Stimulated activated CD4-positive, alpha-beta T cell treated with anti-CD3 and anti-CD28 coated beads, Interleukin-1b, Interleukin-23, amount 100 ng/mL, for 1 hour (primary cell): Measurements from ENCODE around the gene L2HGDH.
"Not testable (repeated sequence)": the region's sequence is repeated elsewhere in the genome, so short reads cannot be mapped to it uniquely, and the experiment has no call there.

ENCODE experiments used
- DNase-seq, 2 donors: peaks; one replicate each; pipeline ENCODE4 v3.0.0-alpha.2; 2020; ENCODE audit warnings: low read depth in 2 of 2

Gene L2HGDH

DNA sequence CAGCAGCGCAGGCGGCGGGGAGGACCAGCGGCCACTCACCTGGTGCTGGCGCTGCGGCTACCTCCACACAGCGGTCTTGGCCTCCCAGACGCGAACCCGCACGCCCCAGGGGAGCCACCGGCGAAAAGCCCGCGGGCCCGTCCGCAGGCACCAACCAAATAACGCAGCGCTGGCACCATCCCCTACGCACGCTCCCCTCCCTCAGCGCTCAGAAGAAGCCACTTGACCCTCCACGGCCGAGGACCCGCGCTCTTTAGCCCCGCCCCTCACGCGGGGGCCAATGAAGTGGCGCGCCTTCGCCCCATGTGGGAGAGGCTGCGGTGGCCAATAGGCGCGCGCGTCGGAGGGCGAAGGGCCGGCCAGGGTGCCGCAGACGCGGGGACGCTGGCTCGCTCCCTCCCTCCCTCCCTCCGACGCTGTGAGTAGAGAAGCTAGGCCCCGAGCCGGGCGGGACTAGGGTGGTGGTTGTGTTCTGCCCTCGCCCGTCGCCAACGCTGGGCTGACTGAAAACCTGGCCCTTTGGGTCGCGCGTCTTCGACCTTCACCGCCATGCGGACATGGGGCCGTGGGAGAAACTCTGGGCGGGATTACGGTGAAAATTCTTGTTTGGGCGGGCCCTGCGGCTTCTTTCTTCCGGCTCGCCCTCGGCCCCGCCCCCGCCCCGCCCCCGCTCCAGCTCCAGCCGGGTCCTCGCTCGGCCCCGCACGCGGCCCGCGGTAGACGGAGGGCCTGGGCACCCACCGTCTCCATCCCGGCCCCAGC lies at the start of gene L2HGDH, which contains the start of gene DMAC2L:
Gene L2HGDH (minus strand): TSS at position 258 of the 762 bp plus-strand sequence. CDS start 79 bp downstream, at position 179.
Gene DMAC2L (plus strand): TSS at position 353 of the 762 bp plus-strand sequence. CDS start 9,164 bp downstream, outside the sequence.
- peak; percentile 58 to 84 for DNase-seq

DNA sequence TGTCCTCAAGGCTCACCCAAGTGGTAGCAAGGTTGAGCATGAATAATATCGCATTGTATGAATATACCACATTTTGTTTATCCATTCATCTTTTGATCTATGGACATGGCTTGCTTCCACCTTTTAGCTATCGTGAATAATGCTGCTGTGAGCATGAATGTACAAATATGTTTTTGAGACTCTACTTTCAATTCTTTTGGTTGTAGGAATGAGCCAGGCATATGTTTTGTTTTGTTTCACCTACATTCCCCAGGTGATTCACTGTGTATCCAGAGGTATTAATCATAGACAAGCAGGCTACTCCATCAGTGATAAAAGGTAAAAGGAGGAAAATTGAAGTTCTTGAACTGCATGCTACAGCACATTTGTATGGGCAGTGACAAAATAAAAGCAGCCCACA lies 48.8 kb upstream of the L2HGDH start:
- no peak for DNase-seq

DNA sequence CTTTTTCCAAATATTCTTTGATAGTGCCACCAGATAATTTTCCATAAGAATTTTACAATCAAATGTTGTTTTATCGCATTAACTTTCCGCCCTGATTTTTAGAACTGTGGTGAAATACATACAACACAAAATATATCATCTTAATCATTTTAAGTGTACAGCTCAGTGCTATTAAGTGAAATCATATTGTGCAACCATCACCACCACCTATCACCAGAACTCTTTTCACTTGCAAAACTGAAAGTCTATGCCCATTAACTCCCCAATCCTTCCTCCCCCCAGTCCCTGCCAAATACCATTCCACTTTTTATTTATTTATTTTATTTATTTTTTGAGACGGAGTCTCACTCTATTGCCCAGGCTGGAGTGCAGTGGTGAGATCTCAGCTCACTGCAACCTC lies 48.1 kb upstream of the L2HGDH start:
- no peak for DNase-seq

DNA sequence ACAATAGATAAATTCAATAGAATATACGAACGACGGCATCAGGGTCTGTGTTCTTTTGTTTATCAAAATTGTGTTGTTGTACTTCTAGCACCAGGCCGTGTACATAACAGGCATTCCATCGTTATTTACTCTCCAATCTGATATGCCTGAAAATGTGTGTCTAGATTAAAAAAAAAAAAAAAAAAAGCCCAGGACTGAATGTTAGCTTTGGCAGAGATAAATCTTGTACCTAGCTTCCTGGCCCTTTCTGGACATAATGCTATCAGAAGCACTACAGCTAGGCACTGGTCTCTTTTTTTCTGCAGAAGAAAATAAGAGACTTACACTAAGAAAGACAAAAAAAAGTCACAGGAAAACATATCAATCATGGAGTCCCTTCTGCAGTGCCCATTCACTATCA lies 47.6 kb upstream of the L2HGDH start:
- no peak for DNase-seq

DNA sequence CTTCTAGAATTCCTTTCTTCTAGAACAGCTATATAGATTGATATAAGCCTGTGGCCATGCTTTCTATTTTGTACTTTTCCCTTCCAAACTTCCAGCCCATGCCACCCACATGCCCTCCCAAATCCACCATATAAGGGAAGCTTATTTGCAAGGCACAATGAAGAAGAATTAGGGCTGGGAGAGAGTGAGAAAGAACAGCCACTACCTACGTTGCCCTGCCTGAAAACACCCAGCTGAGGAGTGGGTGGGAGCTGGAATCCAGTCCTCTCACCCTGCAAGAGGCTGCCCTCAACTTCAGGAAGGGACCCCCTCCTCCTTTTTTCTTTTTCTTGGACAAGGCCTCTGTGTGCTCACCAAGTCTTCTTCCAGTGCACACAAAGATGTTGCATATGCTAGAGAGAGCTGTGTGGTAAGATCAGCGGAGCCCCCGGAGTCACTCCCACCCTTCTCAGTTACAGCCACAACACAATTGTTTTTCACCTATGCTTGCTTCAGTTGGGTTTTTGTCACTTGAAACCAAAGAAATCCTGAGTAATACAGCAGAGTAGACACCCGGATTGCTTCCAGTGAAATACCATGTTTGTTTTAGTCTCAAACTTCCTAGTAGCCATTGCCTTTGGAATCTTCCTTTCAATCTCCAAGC lies 45.8 kb upstream of the L2HGDH start:
- no peak for DNase-seq

DNA sequence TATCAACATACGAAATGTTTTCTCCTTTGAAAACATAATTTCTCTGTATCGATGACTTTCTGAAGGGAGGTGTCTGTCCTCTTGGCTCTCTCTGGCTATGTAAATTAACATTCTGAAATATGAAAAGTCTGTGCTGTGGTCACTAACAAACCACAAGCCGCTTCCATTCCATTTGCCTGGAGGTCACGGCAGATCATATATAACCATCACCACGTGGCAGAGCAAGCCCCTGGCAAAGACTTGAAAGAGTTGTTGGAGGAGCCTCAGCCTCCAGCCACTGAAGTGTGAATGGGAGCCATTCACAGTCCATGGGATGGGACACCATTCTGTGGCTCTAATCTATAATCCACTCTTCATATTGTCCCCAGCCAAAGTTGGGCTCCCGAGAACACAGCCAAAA lies 45.1 kb upstream of the L2HGDH start:
- no peak for DNase-seq

DNA sequence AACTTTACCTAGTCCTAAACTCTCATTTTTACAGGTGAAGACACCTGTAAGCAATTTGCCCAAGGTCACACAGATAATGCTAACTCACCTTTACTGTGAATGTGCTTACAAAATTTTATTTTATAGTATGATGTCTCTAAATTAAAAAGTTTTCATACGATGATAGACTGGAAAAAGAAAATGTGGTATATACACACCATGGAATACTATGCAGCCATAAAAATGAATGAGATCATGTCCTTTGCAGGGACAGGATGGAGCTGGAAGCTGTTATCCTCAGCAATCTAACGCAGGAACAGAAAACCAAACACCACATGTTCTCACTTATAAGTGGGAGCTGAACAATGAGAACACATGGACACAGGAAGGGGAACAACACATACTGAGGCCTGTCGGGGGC lies 44.3 kb upstream of the L2HGDH start:
- not testable (repeated sequence) for DNase-seq

DNA sequence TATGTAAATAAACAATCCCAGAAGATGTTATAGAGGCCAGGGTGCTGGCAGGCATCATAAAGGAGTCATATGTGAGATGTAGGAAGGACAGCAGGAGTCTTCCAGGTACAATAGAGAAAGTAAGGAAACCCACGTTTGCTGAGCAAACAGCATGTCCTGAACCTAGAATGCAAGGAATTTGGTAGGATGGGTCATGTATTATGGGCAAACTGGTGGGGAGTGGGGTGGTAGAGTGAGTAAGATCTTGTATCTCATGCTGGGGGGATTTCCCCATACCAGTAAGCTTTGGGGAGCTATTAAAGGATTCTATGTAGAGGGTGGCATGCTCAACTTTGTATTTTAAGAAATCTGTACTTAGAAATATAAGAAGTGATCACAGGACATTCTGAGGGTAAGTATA lies 43.7 kb upstream of the L2HGDH start:
- DNase-seq = no peak

DNA sequence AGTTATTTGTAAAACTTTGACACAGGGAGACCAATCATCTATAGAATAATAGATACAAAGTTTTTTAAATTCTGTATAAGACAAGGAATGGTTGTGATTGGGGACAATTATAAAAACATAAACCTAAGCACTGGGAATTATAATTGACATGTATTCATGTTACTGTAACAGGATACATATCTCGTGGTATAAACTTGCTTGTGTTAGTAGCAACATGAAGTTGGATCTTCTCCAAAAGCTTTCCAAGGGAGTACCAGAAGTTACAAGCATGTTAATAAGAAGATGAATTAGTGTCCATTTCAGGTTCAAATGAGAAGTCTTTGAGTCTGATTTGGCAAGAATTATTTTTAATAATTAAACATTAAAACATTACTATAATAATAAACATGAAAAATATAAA lies 42.5 kb upstream of the L2HGDH start:
- DNase-seq = no peak

DNA sequence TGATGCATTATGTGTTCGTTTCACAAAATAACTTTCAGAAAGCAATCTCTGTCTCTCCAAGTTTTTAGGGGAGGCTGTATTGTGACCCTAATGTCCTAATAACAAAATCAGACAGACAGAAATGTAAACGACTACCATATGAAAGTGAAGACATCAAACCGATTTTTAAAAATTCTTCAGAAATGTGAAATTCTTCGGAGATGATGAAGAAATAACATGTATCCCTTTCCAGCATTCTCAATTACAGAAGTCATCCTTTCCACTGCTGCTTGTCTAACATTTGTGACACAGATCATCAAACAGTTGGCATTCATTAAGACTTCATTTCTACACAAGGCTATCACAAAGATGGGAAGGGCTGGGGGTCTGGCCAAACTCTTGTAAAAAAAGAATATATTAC lies 41.1 kb upstream of the L2HGDH start:
- DNase-seq = no peak

DNA sequence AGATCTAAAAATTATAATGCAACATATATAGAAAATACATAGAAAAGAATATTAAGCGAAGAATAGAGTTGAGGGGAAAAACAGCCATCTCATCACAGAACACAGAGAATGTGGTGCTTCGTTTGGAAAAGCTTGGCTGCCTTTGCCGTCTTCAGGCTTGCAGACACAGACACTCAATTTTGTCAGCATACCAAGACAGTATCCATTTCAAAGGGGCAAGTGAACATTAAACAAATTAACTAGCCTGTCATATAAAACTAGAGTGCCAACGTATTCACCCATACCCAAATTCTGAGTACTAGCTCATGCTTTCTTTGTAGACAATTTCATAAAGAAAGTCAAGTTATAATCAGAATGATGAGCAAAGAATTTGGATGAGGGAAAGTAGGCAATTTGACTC lies 40.6 kb upstream of the L2HGDH start:
- DNase-seq = no peak

DNA sequence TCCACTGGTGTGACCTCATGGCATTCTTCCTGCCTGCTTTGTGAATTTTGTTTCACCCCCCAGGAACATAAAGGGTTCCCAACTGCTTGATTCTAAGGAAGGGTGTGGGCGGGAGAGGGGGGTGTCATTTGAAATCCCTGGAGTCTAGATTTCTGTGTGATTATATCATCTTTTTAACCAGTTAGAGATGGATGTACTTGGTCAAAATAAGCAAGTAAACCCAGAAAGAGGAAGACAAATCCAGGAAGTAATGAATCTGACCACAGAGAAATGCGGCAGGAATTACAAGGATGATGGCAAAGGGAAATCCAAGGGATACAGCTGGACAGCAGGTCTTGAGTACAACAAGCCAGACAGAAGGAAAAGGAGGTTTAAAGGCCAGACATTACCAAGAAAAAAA lies 38.9 kb upstream of the L2HGDH start:
- DNase-seq = no peak

DNA sequence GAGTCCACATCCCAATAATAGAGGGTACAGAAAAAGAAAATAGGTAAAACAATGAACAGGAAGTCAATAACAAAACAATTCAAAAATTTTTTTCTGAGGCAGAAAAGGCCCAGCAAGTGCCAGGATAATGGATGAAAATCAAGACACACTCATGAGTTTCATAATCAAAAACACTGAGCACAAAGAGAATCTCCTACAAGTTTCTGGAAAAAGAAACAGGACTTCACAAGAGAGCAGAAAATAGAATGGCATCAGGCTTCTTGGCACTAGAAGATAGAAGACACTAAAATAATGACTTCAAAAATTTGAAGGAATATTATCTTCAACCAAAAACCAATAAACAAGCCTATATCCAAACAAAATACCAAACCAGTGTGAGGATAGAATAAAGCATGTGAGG lies 36.9 kb upstream of the L2HGDH start:
- DNase-seq = no peak

DNA sequence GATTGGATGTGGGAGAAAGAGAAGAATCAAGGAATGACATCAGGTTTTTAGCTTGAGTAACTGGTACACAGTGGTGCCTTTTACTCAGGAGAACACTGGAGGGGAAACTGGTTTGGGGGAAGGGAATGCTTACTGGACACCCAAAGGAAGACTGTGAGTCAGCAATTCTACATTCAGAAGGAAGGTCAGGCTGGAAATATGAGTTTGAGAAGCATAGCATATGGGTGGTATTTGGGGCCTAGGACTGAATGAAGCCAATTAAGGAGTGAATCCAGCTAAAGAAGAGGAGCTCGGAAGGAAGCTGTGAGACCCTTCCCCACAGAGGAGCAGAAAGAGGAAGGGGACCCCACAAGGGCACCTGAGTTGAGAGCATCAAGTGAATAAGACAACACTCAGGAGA lies 35.5 kb upstream of the L2HGDH start:
- DNase-seq = no peak

DNA sequence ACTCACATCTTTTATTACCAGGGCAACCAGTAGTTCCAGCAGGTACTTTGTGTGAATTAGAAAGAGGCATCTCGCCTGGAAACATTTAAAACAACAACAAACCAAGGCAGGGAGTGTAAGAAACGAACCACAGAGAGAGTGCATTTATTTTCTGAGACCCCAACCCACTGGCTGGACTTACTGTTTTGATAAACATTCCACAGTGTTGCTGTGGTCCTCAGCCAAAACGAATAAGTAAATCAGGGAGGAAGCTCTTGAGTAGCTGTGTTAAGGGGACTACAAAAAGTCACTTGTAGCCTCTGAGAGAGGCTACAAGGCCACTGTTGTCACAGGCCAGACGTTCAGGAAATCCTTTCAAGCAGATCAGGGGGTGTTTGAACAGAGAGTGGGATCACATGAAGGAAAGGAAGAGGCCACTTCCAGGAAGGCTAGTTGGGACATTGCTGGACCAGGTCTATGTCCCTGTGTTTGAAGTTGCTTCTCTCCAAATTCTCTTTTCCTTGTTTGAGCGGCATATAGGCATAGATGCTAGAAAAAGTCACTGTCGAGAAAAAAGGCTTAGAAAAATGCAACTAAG lies 33.9 kb upstream of the L2HGDH start:
- no peak for DNase-seq

DNA sequence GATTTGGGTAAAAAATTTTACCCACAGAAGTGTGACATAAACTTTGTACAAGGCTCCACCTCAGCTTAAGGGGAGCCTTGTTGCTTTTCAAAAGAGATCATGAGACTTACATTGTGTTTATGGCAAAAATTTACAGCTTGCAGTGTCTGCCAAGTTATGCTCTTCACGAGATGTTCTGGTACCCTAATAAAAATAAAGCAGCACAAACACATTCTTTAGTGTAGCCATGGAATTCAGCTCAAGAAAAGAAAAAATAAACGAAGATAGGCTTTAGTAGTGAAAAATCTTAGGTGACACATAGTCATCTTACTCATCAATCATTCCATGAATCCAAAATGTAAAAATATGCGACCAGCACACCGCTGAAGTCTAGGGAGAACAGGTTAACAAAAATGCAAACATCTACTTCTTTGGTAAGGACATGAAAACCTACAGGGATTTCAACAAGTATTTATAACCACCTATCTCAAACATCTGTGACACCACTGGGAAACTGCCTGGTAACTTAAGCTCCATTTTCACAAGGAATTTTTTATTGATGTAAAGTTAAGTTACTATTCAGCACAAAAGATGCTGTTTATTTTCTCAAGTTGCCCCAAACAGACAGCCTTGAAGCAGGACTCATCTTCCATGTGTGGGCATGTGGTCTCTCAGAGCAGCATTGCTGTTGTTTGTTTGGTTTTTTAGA lies 33.0 kb upstream of the L2HGDH start:
- DNase-seq = no peak

DNA sequence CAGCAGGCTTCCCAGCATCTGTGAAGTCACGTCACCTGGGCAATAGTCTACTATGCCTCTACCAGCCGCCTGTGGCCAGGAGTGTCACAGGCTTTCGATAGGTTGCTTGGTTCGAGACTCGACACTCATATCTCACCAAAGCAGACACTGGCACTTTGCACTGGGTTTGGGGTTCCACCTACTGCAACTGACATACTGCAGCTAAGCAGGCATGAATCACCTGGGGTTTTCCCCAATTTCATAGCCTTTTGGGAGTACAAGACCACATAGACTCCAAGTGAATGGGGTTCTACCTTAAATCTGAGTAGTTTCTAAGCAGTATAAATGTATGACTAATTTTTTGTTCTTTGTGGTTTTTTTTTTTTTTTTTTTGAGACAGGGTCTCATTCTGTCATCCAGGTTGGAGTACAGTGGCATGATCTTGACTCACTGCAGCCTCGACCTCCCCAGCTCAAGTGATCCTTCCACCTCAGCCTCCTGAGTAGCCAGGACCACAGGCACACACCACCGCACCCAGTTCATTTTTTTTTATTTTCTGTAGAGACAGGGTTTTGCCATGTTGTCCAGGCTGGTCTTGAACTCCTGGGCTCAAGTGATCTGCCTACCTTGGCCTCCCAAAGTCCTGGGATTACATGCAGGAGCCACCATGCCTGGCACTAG lies 32.2 kb upstream of the L2HGDH start:
- peak in 1 of 2 donors; percentile 20 for DNase-seq

DNA sequence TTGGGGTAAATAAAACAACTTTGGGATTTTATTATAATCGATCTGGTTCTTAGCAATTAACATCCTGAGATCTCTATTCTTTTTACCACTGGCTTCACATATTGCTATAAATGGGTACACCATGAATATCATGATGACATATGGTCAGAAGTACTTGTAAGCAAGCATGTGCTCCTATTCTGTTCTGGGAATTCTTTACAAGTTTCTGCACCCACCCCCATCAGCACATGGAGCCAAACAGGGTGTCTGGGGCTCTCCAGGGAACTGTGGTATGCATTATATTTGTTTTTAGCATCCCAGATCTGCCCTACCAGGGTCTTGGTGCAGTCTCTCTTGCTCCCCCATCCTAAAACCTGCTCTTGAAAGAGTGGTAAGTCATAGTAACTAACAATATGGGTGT lies 31.4 kb upstream of the L2HGDH start:
- DNase-seq = no peak

DNA sequence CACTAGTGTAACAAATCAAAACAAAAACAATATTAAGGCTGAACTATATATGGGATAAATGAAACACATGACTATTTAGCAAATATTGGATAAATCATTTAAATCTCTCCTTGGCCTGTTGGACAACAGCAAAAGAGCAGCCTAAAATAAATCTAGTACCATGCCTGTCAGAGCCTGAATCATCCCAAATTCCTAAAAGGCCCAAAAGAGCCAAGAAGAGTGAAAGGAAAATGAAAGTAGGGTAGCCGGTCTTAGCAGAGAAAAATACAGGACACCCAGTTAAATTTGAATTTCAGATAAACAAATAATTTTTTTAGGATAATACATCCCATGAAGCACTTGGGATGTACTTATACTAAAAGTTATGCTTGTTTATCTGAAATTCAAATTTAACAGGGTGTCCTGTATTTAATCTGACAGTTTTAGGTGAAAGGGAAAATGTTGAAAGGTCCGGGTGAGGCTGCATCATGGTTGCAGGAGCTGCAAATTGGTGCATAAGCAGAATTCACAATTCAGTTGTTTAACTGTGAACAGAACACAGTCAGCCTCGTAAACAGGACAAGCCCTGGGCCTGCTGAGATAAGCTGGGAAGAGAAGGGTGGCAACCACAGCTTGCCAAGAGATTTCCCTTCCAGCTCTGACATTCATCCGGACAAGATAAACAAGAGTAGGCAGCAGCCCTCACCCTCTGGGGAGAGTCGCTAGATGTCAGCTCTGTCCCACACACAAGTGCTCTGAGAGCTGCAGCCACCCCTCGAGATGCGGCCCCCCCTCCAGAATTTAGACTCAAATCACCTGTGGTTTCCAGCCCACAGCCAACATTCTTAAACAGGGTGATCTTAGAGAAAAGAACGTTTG lies 30.4 kb upstream of the L2HGDH start:
- DNase-seq = no peak

DNA sequence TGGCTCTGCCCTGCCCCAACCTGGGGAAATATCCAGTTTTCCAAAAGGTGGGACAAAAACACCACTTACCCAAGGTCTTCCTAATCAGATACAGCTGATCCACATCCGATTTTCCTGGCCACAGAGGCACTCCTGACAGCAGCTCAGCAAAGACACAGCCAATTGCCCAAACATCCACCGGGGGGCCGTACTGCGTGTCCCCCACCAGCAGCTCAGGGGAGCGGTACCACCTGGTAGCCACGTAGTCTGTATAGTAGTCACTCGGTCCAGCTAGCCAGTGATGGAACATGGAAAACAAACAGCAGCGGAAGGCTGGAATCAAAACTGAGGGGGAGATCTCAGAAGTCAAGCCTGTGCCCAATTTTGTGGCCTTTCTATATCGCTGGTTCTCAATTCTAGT lies 28.9 kb upstream of the L2HGDH start:
- no peak for DNase-seq

DNA sequence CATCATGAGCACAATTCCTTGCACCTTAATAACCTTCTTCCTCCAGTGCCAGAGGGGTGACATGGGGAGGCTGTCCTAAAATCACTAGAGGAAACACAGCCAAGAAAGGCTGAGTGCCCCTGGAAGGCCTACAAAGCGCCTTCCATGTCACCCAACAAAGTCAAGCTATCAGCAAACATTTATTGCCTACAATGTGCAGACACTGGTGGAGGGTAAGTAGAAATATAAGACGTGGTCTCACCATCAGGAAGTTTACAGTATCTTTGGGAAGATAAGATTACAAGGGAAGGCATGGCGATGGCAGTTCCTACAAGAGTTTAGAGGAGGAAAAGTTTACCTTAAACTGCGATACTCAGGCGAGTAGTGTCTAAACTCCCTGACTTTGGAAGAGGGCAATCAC lies 28.0 kb upstream of the L2HGDH start:
- no peak for DNase-seq
